ENCODE data around the gene USP50. TPM values are rescaled to one million over a fixed set of nuclear protein-coding genes. Genes with fewer than 3 reads are reported as not detected.

USP50 gene
- total RNA-seq, 1 donor from 2014 or later: not detected

GRCh38 chr15:50485389-50485788, 61.1 kb downstream of the USP50 start:
- peaks cover 37 to 53% of the 10 kb centered on the region in 2 donors for H3K36me3 ChIP-seq
- TF ChIP-seq, protein P1, sequence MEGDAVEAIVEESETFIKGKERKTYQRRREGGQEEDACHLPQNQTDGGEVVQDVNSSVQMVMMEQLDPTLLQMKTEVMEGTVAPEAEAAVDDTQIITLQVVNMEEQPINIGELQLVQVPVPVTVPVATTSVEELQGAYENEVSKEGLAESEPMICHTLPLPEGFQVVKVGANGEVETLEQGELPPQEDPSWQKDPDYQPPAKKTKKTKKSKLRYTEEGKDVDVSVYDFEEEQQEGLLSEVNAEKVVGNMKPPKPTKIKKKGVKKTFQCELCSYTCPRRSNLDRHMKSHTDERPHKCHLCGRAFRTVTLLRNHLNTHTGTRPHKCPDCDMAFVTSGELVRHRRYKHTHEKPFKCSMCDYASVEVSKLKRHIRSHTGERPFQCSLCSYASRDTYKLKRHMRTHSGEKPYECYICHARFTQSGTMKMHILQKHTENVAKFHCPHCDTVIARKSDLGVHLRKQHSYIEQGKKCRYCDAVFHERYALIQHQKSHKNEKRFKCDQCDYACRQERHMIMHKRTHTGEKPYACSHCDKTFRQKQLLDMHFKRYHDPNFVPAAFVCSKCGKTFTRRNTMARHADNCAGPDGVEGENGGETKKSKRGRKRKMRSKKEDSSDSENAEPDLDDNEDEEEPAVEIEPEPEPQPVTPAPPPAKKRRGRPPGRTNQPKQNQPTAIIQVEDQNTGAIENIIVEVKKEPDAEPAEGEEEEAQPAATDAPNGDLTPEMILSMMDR (IDR thresholded peaks at IDR 0.05): no peak
- no peak overlapping the region for H3K4me3 ChIP-seq
- H3K9me3 ChIP-seq: no peaks in the 10 kb centered on the region
- no peaks in the 10 kb centered on the region for H3K4me1 ChIP-seq
- H3K27ac ChIP-seq: no peak overlapping the region
- no peak for DNase-seq (ENCODE audit: low spot score in 2 of 2)
- no peaks in the 10 kb centered on the region for H3K27me3 ChIP-seq
- intact Hi-C loops (cut with DNase I): loop anchor here (10.0 kb wide), 1 partner anchor 149 kb away; no protein-coding TSS in a partner anchor

- no peaks in the 10 kb centered on the region for H3K27me3 ChIP-seq
- H3K4me1 ChIP-seq: no peaks in the 10 kb centered on the region
- no peak for DNase-seq (ENCODE audit: low spot score in 2 of 2)
- H3K36me3 ChIP-seq: peaks cover 32 to 52% of the 10 kb centered on the region in 2 donors
- TF ChIP-seq, protein P1 (IDR thresholded peaks at IDR 0.05): no peak
- H3K9me3 ChIP-seq: no peaks in the 10 kb centered on the region
- no peak overlapping the region for H3K27ac ChIP-seq
- intact Hi-C loops (cut with DNase I): loop anchor here (10.0 kb wide), 1 partner anchor 150 kb away; no protein-coding TSS in a partner anchor
- no peak overlapping the region for H3K4me3 ChIP-seq
Observed at GRCh38 chr15:50484781-50485180, 61.7 kb downstream of the USP50 start.

- Histone ChIP-seq H3K4me3 (no peak overlapping the region), H3K27me3 (no peaks in the 10 kb centered on the region), H3K36me3 (peaks cover 51 to 65% of the 10 kb centered on the region in 2 donors), H3K9me3 (no peaks in the 10 kb centered on the region), H3K4me1 (no peaks in the 10 kb centered on the region), H3K27ac (no peak overlapping the region)
- no peak for DNase-seq (ENCODE audit: low spot score in 2 of 2)
- intact Hi-C loops (cut with DNase I): no loop called here
- TF ChIP-seq, protein P1 (IDR thresholded peaks at IDR 0.05): no peak
Observed at GRCh38 chr15:50476143-50476542, 70.3 kb downstream of the USP50 start.

GRCh38 chr15:50471072-50471471, 75.4 kb downstream of the USP50 start:
- H3K27me3 ChIP-seq: no peaks in the 10 kb centered on the region
- H3K9me3 ChIP-seq: no peaks in the 10 kb centered on the region
- intact Hi-C loops (cut with DNase I): no loop called here
- no peak overlapping the region for H3K27ac ChIP-seq
- TF ChIP-seq, protein P1 (IDR thresholded peaks at IDR 0.05): no peak
- H3K4me3 ChIP-seq: no peak overlapping the region
- peaks cover 42 to 50% of the 10 kb centered on the region in 2 donors for H3K36me3 ChIP-seq
- H3K4me1 ChIP-seq: no peaks in the 10 kb centered on the region
- DNase-seq (ENCODE audit: low spot score in 2 of 2): no peak

DNA sequence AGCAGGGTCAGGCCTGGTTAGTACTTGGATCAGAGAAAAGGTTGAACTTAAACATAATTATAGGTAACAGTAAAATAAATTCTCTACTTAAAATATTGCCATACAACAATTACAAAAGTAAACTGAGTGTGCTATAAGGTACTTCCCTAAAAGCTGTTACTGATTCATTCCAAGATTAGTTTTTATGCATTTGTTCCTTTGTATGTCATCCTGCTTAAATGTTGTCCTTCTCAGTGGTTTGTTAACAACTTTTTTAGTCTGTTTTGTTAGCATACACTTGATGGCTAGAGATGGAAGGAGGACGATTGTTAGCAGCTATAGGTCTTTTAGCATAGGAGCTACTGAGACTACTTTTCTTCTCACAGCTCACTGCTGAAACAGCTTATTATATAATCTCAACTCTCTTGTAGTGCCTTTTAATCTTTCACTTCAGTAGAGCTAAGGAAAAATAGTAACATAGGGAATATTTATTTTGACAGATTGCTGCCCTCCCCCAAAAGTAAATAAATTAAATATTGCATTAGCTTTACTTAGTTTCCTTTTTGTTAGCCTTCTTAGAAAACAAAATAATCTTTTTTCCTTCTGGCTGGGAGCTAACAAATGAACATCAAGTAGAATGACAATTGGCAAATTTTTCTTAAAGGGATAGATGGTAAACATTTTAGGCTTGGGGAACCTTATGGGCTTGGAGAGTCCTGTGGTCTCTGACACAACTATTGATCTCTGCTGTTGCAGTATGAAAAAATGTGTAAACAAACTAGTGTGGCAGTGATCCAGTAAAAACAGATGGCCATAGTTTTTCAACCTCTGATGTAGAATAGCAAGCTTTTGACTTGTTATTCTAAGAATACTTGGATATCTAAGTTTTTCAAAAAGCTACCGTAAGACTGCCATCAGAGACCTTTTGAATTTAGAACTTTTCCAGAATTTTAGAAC, 82.8 kb downstream of the USP50 start:
- Histone ChIP-seq H3K9me3 (no peaks in the 10 kb centered on the region), H3K27me3 (no peaks in the 10 kb centered on the region), H3K4me1 (no peaks in the 10 kb centered on the region), H3K27ac (no peak overlapping the region), H3K4me3 (no peak overlapping the region), H3K36me3 (peaks cover 20 to 36% of the 10 kb centered on the region in 2 donors)
- intact Hi-C loops (cut with DNase I): no loop called here
- no peak for DNase-seq (ENCODE audit: low spot score in 2 of 2)
- TF ChIP-seq, protein P1 (IDR thresholded peaks at IDR 0.05): no peak
